Fibroblast of pulmonary artery (primary cell): ENCODE data around the gene ZC2HC1B.
A peak's percentile ranks its signal among the peaks of the same experiment; 100 is the strongest.

Experiments
- DNase-seq: peaks from one replicate; pipeline ENCODE4 v3.0.0-alpha.2; 2010; ENCODE audit warnings: low read depth
- H3K4me3 ChIP-seq: replicated peaks from 2 replicates; pipeline ENCODE4 v1.5.1; 2011; ENCODE audit warnings: low read depth, mild to moderate bottlenecking, control low read depth, low read length, moderate library complexity
- TF ChIP-seq, protein P1 (sequence below): IDR thresholded peaks from 2 replicates; pipeline ENCODE4 v1.5.1; 2011; ENCODE audit warnings: mild to moderate bottlenecking, control low read depth, low read length, inconsistent platforms; ENCODE audit errors: missing control alignments

The ZC2HC1B gene

DNA sequence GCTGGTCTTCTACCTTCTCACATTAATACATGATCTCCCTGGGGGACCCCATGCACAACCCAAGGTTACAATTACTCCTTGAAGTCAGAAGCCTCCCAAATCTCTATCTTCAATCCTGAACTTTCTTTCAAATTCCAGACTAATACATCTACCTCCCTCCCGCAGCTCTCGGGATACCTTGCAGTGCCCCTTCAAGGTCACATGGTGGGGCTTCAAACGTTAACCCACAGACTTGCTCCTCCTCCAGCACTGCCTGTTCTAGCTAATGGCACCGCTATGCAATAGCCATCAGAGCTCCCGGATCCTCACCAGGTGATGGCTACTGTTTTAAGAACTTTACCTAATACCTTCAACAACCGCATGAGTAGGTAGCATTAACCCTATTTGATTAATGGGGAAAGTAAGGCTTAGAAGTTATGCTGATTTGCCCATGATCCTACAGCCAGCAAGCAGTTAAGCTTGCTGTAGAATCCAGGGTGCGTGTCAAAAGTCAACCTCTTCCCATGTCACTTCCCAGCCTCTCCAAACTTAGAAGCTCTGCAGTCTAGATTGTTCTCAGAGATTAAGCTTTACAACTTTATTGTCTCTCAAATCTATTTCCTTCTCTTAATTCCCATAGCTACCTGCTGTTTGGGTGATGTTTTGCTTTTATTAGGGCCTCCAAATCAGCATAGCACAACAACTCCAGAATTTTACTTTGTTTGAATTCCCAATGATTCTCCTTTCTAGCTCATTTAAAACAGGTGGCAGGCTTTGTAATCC is 99.1 kb downstream of the ZC2HC1B start:
- TF ChIP-seq, protein P1, sequence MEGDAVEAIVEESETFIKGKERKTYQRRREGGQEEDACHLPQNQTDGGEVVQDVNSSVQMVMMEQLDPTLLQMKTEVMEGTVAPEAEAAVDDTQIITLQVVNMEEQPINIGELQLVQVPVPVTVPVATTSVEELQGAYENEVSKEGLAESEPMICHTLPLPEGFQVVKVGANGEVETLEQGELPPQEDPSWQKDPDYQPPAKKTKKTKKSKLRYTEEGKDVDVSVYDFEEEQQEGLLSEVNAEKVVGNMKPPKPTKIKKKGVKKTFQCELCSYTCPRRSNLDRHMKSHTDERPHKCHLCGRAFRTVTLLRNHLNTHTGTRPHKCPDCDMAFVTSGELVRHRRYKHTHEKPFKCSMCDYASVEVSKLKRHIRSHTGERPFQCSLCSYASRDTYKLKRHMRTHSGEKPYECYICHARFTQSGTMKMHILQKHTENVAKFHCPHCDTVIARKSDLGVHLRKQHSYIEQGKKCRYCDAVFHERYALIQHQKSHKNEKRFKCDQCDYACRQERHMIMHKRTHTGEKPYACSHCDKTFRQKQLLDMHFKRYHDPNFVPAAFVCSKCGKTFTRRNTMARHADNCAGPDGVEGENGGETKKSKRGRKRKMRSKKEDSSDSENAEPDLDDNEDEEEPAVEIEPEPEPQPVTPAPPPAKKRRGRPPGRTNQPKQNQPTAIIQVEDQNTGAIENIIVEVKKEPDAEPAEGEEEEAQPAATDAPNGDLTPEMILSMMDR: no peak
- no peak overlapping the region for H3K4me3 ChIP-seq
- no peak for DNase-seq

GRCh38 chr6:143964674-143965081 is 100.4 kb downstream of the ZC2HC1B start:
- TF ChIP-seq, protein P1: no peak
- peak; percentile 48 for DNase-seq

DNA sequence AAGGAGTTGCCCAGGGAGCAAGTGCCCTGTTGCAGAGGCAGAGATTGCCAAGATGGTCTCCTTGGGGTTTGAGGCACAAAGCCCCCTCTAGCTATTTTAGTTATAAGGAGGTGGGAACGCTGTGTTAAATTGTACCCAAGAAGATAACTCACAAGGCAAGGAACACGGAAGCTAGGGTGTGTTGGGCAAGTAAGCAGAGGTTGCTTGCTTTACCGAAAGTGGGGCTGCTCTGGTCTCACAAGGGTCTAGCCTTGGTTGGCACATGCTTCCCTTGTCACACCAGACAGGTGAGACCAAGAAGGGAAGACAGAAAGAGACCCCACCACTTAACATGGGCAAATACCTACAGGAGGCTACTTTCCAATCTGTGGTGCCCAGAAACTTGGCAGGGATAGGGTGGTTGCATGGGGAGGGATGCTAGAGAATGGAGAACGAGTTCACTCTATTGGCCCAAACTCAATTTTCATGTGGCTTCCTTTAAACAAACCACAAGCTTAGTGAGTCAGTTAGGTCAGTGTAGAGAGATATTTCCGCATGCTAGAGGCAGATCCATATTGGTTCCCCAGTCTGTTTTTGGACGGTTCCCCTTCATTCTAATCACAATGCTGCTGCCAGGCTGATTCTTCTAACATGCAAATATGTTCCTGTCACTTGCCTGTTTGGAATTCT is 101.4 kb downstream of the ZC2HC1B start:
- DNase-seq: peak; percentile 72
- TF ChIP-seq, protein P1: no peak
- H3K4me3 ChIP-seq: no peak overlapping the region

More at GRCh38 chr6:143964674-143965081, 100.4 kb downstream of the ZC2HC1B start:
- no peak overlapping the region for H3K4me3 ChIP-seq

DNA sequence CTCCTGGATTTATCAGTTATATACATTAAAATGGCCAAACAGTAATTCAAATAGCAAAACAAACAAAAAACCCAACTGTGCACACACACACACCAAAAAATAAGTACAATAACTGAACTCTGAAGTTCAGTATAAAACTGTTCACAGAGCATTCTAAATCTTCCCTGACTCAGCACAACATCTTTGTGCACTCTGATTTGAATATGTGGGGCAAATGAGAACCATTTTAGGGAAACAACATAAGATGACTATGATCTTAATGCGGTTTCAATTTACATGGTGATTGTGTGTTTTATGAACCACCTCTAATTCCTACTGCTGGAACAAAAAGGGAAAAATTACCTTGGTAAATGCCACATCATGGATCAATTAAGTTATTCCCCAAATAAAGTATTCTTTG is 102.0 kb downstream of the ZC2HC1B start:
- no peak overlapping the region for H3K4me3 ChIP-seq
- DNase-seq: no peak

GRCh38 chr6:143967706-143968376 is 103.6 kb downstream of the ZC2HC1B start:
- TF ChIP-seq, protein P1: no peak
- no peak overlapping the region for H3K4me3 ChIP-seq
- DNase-seq: peak; percentile 80

More for the DNA sequence above, 102.0 kb downstream of the ZC2HC1B start:
- TF ChIP-seq, protein P1: no peak

DNA sequence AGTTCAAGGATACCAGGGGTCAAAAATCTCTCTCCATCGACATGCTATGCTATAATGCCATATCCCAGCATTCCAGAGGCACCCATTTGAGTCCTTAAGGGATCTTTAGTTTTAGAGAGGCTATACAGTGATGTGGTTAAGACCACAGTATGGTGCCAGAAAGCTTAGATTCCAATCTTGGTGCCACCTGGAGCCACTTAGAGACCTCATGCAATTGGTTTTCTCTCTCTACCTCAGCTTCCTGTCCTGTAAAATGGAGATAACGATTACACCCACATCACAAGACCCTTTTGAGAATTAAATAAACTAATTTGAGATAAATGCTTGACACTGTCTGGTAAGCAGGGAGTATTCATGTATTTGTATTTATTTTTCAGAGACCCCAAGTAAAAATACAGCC is 104.8 kb downstream of the ZC2HC1B start:
- H3K4me3 ChIP-seq: no peak overlapping the region
- DNase-seq: no peak
- TF ChIP-seq, protein P1: no peak
